ENCODE results near the gene SUN3.

Gene SUN3, protein sequence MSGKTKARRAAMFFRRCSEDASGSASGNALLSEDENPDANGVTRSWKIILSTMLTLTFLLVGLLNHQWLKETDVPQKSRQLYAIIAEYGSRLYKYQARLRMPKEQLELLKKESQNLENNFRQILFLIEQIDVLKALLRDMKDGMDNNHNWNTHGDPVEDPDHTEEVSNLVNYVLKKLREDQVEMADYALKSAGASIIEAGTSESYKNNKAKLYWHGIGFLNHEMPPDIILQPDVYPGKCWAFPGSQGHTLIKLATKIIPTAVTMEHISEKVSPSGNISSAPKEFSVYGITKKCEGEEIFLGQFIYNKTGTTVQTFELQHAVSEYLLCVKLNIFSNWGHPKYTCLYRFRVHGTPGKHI

DNA sequence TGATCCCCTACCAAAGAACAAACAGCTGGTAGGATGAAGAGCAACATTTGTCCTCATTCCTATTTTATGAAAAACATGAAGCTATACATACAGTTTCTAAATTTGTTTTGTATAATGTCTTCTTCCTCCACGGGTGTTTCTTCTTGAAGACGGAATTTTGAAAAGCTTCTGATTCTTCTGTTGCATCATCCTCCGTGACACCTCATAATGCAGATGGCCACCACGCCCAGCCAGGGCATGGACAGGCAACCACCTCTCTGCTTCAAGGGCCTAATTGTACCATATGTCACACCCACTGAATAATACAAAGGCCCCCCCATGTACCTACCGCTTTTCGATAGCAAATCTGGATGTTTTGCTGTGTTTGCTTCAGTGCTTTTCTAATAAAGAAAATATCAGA, at the start of gene SUN3:
Gene SUN3 (minus strand): TSS at position 170 of the 400 bp plus-strand sequence. CDS start 169 bp downstream, at position 1.
- FAIRE-seq, result no peak

DNA sequence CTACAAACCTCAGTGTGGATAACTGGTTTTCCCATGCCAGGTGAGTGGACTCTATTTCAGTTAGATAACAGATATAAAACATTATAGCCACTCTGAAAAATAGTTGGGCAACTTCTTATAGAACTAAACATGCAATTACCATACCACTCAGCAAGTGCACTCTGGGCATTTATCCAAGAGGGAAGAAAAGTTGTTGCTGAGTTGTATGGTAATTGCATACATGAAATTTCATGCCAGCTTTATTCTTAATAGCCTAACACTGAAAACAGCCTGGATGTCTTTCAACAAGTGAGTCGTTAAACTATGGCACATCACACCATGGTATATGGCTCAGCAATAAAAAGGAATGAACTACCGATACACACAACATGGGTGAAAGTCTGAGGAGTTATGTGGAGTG, 49.6 kb upstream of the SUN3 start:
- no peak for FAIRE-seq

DNA sequence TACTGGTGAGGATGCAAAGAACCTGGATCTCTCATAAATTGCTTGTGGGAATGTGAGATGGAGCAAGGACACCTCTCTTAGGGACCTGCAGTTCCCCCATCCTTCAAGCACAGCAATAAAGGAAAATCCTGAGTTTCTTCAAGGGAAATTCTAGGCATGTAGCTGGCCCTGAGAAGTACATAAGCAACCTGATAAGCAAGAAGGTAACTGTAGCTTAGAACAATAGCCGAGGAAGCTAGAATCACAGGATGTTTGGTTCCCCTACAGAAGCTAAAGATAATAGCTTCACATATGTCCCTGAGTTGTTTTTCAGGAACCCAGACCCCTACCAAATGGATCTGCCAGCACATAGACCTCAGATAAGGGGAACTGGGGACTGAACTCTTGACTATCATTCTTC, 48.5 kb upstream of the SUN3 start:
- no peak for FAIRE-seq

DNA sequence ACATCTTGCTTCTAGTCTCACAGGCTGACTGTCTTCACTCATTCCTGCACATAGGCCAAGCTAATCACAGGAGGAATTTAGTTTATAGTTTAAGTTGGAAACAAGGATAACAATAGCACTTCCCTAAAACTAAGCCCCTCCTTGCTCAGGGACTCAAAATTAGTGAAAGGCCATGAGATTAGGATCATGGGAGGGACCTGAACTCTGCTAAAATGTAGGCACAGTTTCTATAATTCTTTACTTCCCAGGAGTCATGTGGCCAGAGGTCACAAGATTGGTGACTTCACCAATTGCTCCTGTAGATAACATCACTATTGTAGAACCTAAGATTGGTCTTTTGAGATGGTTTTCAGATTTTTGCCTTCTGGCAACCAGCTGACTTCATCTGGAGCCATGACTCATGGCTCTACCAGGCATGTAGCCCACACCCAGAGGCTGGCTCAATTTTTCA, 45.3 kb upstream of the SUN3 start:
- FAIRE-seq, result no peak

DNA sequence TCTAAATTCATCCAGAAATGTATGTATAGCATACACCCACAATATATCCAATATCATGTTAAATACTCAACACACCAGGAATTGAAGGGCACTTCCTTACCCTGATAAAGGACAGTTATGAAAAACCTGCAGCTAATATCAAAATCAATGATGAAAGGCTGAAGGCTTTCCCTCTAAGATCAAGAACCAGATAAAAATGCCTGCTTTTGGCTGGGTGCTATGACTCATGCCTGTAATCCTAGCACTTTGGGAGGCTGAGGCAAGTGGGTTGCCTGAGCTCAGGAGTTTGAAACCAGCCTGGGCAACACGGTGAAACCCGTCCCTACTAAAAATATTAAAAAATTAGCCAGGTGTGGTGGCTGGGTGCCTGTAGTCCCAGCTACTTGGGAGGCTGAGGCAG, 38.6 kb upstream of the SUN3 start:
- FAIRE-seq, result no peak

DNA sequence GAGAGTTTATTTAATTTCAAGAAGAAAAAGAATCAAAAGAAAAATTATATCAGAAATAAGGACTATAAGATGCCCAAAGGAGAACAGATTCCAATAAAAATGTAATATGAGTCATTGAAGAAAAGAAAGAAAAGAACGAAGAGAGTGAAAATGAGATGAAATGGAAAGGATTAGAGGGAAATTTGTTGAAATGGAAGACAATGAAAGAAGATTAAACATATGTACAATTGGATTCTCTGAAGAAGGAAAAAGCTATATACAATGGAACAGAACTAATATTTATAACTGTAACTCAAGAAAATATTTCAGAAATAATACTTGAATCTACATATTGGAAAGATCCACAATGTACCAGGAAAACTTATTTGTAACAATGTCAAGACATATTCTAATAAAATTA, 35.1 kb upstream of the SUN3 start:
- no peak for FAIRE-seq

DNA sequence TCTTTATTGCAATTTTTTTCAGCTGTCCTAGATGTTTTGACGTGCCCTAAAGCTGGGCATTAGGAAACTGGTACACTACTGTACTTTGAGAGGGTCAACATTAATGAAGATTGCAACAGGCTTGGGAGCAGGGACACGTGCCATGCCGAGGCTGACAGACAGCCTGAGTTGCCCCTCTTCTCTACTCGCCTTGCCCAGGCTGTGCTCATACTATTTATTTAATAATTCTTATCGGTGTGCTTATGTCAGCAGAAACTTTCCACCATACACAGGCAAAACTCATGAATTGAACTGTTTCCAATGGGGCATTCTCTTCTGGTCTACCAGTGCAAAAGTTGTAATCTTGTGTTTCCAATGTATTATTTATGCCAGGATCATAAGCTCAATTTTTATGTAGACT, 30.8 kb upstream of the SUN3 start:
- FAIRE-seq, result no peak

DNA sequence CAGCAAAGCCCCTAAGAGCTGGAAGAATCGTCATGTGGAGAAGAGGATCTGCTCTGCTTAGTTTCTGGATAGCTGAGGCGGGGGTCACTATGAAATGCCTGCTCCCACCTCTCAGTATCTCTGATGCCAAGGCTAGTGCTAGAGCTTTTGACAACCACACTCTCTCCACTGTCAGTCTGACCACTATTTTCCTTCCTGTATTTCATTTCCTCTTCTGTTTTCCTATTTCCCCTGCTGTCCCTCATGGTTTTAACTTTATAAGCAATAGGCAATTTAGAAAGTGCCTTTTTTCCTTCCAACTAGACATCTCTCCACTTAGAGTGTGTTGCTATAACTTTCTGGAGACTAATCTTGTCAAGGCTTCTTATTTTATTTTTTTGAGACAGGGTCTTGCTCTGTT, 30.1 kb upstream of the SUN3 start:
- FAIRE-seq, result no peak

DNA sequence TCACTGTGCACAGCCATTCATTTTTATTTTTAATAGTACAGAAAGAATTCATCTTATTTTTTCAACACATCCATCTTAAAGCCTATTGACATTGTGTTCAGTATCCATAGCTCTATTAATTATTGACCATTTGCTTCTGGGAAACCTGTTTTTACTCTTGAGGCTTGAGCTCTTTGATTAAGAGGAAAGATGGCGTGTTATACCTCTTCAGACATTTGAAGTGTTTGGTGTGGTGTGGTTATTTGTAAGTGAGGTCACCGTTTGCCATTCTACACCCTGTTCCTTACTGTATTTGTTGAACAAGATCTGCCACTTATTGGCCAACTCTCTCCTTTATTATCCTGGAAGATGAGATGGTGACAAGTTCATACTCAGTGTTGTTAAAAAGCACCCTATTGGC, 24.8 kb upstream of the SUN3 start:
- FAIRE-seq, result no peak

DNA sequence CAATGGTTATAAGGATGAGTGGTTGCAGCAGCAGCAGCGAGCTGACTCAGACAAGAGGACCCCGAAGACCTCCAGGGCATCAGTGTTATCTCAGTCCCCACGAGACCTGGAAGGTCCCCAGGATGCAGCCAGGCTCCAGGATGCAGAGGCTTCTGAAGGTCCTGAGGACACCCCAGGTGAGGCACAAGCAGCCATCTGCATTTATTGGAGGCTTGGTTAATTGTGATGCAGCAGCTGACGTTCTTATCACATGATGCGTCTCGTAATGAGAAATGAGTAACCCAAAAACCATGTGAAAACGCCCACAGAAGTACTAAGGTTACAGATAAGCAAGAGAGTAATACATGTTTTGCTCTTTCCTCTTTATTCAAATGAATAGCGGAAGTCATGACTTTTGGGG, 23.8 kb upstream of the SUN3 start:
- no peak for FAIRE-seq

DNA sequence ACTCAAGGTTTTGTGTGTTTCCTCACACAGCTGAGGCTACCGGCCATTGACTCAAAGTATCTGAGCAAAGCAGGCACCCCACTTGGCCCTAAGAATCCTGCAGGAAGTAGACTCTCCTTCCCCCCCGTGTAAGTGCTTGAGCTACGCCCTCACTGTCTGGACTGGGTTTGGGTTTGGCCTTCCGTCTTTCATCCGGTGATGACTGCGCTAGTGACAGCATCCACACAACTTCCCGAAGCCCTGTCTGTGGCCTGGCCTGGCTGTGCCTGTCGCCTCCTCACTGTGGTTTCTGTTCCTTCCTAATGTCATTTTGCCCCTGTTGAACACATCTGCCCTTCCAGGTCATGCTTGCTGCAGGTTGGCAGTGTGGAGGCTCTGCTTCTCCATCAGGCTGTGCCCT, 20.9 kb upstream of the SUN3 start:
- FAIRE-seq, result no peak

DNA sequence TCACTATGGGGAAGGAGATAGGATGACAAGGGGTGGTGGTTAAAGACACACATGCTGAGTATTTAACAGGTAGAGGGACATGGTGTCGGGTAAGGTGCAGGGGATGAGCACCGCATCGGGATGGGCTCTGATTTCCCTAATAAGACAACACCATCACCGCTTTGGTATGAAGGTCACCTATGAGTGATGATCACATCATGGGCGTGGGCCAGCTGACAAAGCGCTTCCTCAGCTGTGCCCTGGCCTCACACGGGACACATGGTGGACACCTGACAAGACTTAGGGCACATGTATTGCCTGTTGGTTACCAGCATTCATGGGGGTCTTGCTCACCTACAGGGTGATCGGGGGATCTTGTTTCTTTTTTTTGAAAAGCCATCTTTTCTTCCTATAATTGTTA, 19.2 kb upstream of the SUN3 start:
- no peak for FAIRE-seq

DNA sequence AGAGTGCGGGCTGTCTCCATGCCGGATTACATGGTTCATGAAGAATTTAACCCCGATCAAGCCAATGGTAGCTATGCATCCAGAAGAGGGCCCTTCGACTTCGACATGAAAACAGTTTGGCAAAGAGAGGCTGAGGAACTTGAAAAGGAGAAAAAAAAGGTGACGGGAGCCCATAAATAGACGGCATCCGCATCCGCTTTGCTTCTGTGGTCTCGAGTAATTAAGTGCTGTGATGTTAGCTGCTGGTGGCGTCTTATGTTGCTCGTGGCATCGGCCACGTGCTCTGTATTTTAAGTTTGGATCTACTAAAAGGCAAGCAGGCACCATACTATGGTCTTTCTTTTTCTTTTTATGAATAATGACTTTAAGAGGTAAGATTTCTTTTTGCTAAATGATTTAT, 17.6 kb upstream of the SUN3 start:
- no peak for FAIRE-seq

DNA sequence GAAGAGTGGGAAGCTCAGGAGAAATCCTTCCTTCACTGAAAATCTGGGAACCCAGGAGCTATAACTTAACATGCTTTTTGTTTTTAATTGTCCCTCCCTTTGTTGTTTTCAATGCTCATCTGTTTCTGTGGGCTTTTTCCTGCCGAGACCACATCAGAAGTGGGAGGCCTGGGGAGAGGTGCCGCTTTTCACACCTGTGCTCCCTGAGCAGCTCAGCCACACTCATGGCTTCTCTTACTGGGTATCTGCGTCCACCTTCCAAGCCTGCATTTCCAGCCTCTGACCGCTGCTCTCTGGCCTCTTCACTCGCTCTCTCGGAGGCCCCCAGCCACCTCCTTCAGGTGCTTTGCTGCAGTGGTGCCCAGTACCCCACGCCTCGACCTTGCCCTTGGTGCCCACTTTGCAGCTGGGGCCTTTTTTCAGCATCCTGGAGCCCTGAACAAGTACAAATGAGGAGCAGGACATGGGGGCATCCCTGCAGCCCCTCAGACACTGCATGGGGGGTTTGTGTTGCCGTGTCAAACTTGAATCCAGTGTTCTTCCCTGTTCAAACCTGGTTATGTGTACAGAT, 16.4 kb upstream of the SUN3 start:
- no peak for FAIRE-seq

DNA sequence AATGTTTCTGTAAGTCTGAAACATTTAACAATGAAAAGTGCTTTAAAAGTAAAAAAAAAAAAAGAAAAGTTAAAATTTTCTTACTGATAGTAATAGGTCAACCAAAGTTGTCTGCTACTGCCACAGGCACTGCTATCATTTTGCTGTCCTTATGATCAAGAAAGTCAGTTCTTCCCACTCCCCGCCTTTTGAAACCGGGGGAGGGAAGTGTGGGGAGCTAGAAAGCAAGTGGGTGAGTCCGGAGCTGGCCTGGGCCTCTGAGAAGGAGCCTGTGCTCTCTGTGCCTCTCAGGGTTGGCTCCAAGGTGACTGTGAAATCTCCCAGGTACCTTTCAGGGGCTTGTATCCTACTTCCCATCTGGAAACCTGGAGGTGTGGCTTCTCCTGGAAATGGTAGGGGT, 13.7 kb upstream of the SUN3 start:
- no peak for FAIRE-seq

DNA sequence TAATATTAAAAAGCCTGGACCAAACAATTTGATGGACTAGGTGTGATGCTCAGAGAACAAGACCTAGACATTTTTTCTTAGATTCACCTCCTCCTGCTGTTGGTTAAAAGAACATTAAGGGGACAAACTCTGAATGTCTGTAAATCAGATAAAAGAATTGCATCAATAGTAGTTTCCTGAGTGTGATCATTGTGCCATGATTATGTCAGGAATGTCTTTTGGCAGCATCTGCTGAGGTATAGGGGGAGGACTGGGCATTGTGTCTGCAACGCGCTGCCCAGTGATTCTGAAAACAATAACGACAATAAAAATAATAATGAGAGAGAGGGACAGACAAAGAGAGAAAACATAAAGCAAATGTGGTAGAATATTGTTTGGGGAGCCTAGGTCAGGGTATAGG, 13.3 kb upstream of the SUN3 start:
- FAIRE-seq, result no peak

DNA sequence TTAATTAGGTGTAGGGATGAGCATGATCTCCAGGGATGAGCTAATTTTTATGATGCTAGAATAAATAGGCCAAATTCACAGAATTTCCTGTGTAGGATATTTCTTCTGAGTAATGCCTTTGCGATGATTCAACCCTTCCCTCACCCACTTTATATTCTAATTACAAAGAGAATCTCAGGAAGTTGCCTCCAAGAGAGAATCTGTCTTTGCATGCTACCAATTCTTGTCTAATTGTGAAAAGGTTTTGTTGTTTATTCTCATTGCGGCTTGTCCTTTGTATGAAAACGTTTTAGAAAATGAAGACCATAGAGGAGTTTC, 12.7 kb upstream of the SUN3 start:
- no peak for FAIRE-seq

DNA sequence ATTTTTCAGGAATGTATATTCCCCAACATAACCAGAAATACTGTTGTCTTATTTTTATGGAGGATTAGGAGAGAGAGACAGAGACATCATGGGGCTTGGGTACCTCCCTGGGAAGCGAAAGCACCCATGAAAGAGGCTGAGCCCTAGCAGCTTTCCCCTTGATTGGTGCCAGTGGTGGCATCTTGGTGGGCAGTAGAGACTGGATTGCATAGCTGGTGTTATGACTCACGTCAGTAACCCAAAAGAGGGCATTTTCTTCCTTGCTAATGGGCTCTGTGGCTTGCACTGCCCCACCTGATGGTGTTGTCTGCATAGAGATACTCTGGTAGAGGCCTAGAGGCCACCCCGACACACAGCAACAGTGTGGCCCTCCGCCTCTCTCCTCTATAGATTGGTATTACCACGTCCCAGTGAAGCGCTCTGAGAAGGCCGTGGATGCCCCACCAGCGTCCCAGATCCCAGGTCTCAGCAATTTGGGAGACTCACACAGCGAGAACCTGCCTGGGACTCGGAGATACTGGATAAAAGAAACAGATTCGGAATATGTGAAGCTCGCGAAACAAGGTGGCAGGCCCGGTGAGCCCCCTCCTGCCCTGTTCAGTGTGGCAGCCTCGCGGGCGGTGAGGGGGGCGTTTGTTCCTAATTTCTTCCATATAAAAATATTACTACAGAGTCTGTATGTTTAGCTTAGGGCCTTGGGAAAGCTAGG, 12.2 kb upstream of the SUN3 start:
- no peak for FAIRE-seq

DNA sequence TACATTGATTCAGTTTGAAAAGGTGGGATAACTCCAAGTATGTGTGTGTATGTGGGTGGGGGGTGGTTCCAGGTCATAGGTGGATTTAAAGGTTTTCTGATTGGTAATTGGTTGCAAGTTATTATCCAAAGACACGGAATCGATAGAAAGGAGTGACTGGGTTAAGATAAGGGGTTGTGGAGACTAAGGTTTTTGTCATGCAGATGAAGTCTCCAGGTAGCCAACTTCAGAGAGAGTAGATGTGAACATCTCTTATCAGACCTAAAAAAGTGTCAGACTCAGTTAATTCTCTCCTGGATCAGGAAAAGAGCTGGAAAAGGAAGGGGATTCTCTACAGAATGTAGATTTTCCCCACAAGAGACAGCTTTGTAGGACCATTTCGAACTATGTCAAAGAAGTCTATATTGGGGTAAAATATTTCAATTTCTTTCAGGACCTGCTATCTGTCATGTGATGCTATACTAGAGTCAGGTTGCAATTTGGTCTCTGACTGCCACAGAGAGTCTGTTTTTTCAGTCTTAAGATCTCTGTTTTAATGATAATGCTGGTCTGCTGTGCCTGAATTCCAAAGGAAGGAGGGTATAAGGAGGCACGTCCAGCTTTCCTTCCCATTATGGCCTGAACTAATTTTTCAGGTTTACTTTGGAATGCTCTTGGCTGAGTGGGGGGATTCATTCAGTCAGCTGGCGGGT, 10.1 kb upstream of the SUN3 start:
- no peak for FAIRE-seq

DNA sequence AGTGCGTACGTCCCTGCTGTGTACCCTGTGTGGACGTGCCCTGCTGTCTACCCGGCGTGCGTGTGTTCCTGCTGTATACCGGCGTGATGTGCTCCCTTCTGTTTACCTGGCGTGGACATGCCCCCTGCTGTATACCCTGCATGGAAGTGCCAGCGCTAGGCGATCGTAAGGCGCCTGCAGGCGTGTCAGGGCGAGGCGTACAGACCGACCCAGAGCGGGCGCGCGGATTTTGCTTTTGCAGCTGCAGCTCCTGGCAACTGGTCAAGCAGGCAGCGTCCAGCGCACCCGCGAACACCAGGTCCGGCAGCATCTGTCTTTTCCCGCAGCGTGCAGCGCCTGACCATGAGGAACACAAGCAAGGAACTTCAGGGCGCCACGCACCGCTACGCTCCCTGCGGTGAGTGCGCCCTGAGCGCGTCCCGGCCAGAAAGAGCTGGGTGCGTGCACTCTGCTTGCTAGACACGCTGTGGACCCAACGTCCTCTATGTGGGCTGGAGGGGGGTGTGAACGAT, 7.1 kb upstream of the SUN3 start:
- no peak for FAIRE-seq

DNA sequence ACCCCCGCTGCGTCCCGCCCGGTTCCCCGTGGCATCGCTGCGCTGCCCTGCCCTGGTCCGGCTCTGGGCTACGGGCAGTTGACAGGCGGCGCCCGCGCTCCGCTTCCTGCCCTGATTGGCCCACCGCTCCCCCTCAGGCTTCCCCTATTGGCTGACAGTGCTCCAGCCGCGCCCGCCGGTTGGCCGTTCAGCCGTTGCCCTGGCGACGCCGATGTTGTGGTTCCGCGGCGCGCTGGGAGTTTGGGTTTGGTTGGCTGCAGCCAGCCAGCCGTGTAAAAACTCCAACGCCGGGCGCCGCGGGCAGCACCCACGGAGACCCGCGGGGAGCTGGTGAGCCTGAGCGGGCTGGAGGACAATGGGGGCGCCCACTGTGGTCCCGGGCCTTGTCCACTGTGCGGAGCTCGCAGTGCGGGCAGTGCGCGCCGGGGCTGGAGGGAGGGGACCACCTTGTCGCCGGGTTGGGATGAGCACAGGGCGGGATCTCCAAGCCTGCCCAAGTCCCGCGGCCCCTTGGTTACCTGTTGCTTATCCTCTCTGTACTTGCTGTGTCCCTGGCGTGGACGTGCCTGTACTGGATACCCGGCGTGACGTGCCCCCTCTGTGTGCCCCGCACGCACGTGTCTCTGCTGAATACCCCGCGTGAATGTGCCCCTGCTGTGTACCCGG, 6.5 kb upstream of the SUN3 start, which contains the start of gene C7orf57:
Gene C7orf57 (plus strand): TSS at position 243 of the 666 bp plus-strand sequence. CDS start 766 bp downstream, outside the sequence.
- no peak for FAIRE-seq

DNA sequence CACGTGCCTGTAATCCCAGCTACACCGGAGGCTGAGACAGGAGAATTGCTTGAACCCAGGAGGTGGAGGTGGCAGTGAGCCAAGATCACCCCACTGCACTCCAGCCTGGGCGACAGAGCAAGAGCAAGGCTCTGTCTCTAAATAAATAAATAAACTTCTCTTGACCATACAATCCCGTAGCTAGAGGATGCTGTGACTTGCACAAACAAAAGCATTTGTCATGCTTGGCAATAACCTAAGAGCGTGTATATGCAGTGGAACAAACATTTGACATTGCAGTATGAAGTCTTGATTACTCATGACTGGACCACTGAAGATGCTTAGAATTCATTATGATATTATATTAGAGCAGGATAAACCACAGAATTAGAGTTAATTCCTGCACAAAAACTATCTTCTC, 5.0 kb upstream of the SUN3 start:
- no peak for FAIRE-seq

DNA sequence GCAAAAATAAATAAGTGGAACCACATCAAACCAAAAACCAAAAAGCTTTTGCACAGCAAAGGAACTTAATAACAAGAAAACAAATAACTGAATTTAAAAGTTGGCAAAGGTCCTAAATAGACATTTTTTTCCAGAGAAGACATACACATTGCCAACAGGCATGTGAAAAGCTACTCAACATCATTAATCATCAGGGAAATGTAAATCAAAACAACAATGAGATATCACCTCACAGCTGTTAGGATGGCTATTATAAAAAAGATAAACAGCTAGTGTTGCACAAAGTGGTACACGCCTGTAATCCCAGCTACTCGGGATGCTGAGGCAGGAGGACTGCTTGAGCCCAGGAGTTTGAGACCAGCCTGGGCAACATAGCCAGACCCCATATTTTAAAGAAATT, 2.2 kb upstream of the SUN3 start:
- FAIRE-seq, result no peak

Data from endometrium (tissue), 2 donors.